Sciatic nerve (tissue), 2 donors: ENCODE measurements around the gene HCN1. TPM values are rescaled to one million over a fixed set of nuclear protein-coding genes. Genes with fewer than 3 reads are reported as not detected.
"Not testable (repeated sequence)": the region's sequence is repeated elsewhere in the genome, so short reads cannot be mapped to it uniquely, and the experiment has no call there.

Experiments
- ATAC-seq: fragments of 200-7000 bp; cut with Tn5 transposase; one replicate; pipeline ENCODE4 v1.9.1; 2020; ENCODE audit warnings: mild to moderate bottlenecking, moderate library complexity
- DNase-seq: peaks from one replicate; pipeline ENCODE4 v3.0.0-alpha.2; 2020; ENCODE audit warnings: low spot score
- intact Hi-C: fragments of 100-400 bp; cut with DNase I; formaldehyde crosslinking; loops from one replicate; pipeline ENCODE4 v1.14.2; 2022
- total RNA-seq: library from RNA; stranded (reverse); fragmentation: NEBNext Ultra II Directional; extraction: Animal tissue kit (Norgen Biotek cat#: 25700); gene quantifications from one replicate; pipeline ENCODE4 v1.2.1, GENCODE V29; 2021
- donor health status: DM: no; HTN: no; CAD: no.
- donor health status: DM: no; HTN: no; CAD: no.

The HCN1 gene
- total RNA-seq, 1 donor from 2014 or later: 37.3 TPM

GRCh38 chr5:45371423-45371822 is 324.8 kb downstream of the HCN1 start:
- DNase-seq, ATAC-seq, intact Hi-C loops: not testable (repeated sequence)

- DNase-seq: no peak
- intact Hi-C loops: no loop called here
- ATAC-seq: no peak
These were observed 340.8 kb downstream of the HCN1 start for GRCh38 chr5:45355189-45355992.

- DNase-seq: no peak
- no peak for ATAC-seq
- intact Hi-C loops: no loop called here
These were observed 359.7 kb downstream of the HCN1 start for GRCh38 chr5:45336464-45336863.

GRCh38 chr5:45335978-45336377 is 360.2 kb downstream of the HCN1 start:
- intact Hi-C loops: no loop called here
- no peak for ATAC-seq
- DNase-seq: no peak

GRCh38 chr5:45335346-45335745 is 360.8 kb downstream of the HCN1 start:
- intact Hi-C loops: no loop called here
- DNase-seq (no peak), ATAC-seq (no peak)

GRCh38 chr5:45334939-45335338 is 361.2 kb downstream of the HCN1 start:
- DNase-seq: no peak
- intact Hi-C loops: no loop called here
- ATAC-seq: no peak

- intact Hi-C loops, ATAC-seq, DNase-seq: not testable (repeated sequence)
These were observed 383.6 kb downstream of the HCN1 start for GRCh38 chr5:45312627-45313026.

- DNase-seq (no peak), ATAC-seq (no peak)
- intact Hi-C loops: no loop called here
These were observed 400.9 kb downstream of the HCN1 start for GRCh38 chr5:45295231-45295630.

GRCh38 chr5:45288746-45289145 is 407.4 kb downstream of the HCN1 start:
- ATAC-seq (no peak), DNase-seq (no peak)
- intact Hi-C loops: loop anchor here (1.0 kb wide), 1 partner anchor 8 kb away; no protein-coding TSS in a partner anchor

GRCh38 chr5:45284436-45284835 is 411.7 kb downstream of the HCN1 start:
- ATAC-seq: no peak
- DNase-seq: no peak
- intact Hi-C loops: no loop called here

GRCh38 chr5:45281081-45281480 is 415.1 kb downstream of the HCN1 start:
- DNase-seq (no peak), ATAC-seq (no peak)
- intact Hi-C loops: no loop called here

GRCh38 chr5:45279109-45279508 is 417.1 kb downstream of the HCN1 start:
- ATAC-seq (no peak), DNase-seq (no peak)
- intact Hi-C loops: no loop called here

GRCh38 chr5:45277860-45278259 is 418.3 kb downstream of the HCN1 start:
- intact Hi-C loops: no loop called here
- ATAC-seq: no peak

GRCh38 chr5:45274241-45274640 is 421.9 kb downstream of the HCN1 start:
- intact Hi-C loops: no loop called here
- ATAC-seq (no peak), DNase-seq (no peak)

More at GRCh38 chr5:45277860-45278259, 418.3 kb downstream of the HCN1 start:
- no peak for DNase-seq

GRCh38 chr5:45271626-45272025 is 424.6 kb downstream of the HCN1 start:
- intact Hi-C loops: no loop called here
- ATAC-seq: no peak

GRCh38 chr5:45264447-45264846 is 431.7 kb downstream of the HCN1 start:
- intact Hi-C loops: no loop called here
- ATAC-seq (no peak), DNase-seq (no peak)

More at GRCh38 chr5:45271626-45272025, 424.6 kb downstream of the HCN1 start:
- DNase-seq: no peak

- intact Hi-C loops: no loop called here
- DNase-seq (no peak), ATAC-seq (peak; percentile 34)
These were observed 434.1 kb downstream of the HCN1 start for GRCh38 chr5:45262061-45262590.

GRCh38 chr5:45261125-45261524 is 435.1 kb downstream of the HCN1 start:
- intact Hi-C loops: no loop called here
- DNase-seq (no peak), ATAC-seq (no peak)

- DNase-seq: no peak
- intact Hi-C loops: no loop called here
- no peak for ATAC-seq
These were observed 435.9 kb downstream of the HCN1 start for GRCh38 chr5:45260292-45260691.

- no peak for DNase-seq
- intact Hi-C loops: no loop called here
- ATAC-seq: no peak
These were observed 443.2 kb downstream of the HCN1 start for GRCh38 chr5:45252978-45253377.

- intact Hi-C loops: no loop called here
- DNase-seq (no peak), ATAC-seq (no peak)
These were observed 443.6 kb downstream of the HCN1 start for GRCh38 chr5:45252541-45252940.
